K562 (cell line): ENCODE measurements around the gene SNCB.

ENCODE experiments used
- ATF3 ChIP-seq, 2 experiments: fragments of 450-650 bp in 1 of 2; sonication (generic) in 1 of 2; formaldehyde crosslinking in 1 of 2; IDR thresholded peaks in 1 of 2; conservative IDR thresholded peaks in 1 of 2; 2 replicates each; pipeline versions ENCODE4 v1.6.1 to v1.8.1; 2016 to 2023; ENCODE audit warnings: mild to moderate bottlenecking in 2 of 2, moderate library complexity in 2 of 2, inconsistent platforms in 1 of 2, missing genetic modification reagents in 1 of 2
- FOSL1 ChIP-seq: fragments of 200-800 bp; sonication (Bioruptor generic); conservative IDR thresholded peaks from 2 replicates; pipeline ENCODE4 v1.6.1; 2016; ENCODE audit warnings: missing genetic modification characterization, missing compliant biosample characterization
- HDGF ChIP-seq: fragments of 450-650 bp; IDR thresholded peaks from 2 replicates; pipeline ENCODE4 v1.6.1; 2016
- KLF13 ChIP-seq: fragments of 450-650 bp; IDR thresholded peaks from 2 replicates; pipeline ENCODE4 v1.6.1; 2016; ENCODE audit warnings: missing genetic modification characterization, low read depth, mild to moderate bottlenecking, missing compliant biosample characterization, moderate library complexity, borderline replicate concordance
- NFIC ChIP-seq: fragments of 450-650 bp; IDR thresholded peaks from 2 replicates; pipeline ENCODE4 v1.6.1; 2017; ENCODE audit warnings: mild to moderate bottlenecking, inconsistent platforms
- POLR2AphosphoS5 ChIP-seq: IDR thresholded peaks from 2 replicates; pipeline ENCODE4 v1.6.1; 2011; ENCODE audit warnings: mild to moderate bottlenecking, low read depth, low read length, moderate library complexity; ENCODE audit not compliant: control insufficient read depth, insufficient read depth
- POLR3A ChIP-seq: IDR thresholded peaks from 2 replicates; pipeline ENCODE4 v1.6.1; 2011; ENCODE audit warnings: borderline replicate concordance, mild to moderate bottlenecking, moderate library complexity; ENCODE audit not compliant: insufficient read length, insufficient read depth; ENCODE audit errors: extremely low read depth
- SMAD2 ChIP-seq: fragments of 150-350 bp; IDR thresholded peaks from 2 replicates; pipeline ENCODE4 v1.6.1; 2014; ENCODE audit warnings: low read depth, mild to moderate bottlenecking, low read length
- TARDBP ChIP-seq: fragments of 450-650 bp; IDR thresholded peaks from 2 replicates; pipeline ENCODE4 v1.6.1; 2016
- TF ChIP-seq, protein P1 (sequence below): fragments of 200-600 bp; sonication (generic); IDR thresholded peaks from one replicate; pipeline ENCODE4 v1.6.1; 2012; ENCODE audit warnings: mild to moderate bottlenecking, low read depth, low read length, inconsistent platforms
- TF ChIP-seq, protein P2 (sequence below), 3 experiments: IDR thresholded peaks in 2 of 3; conservative IDR thresholded peaks in 1 of 3; 2 replicates each; pipeline ENCODE4 v1.5.1; 2011 to 2012; ENCODE audit warnings: low read length in 3 of 3, mild to moderate bottlenecking in 3 of 3, control low read depth in 2 of 3, improper control_type of control experiment in 1 of 3, inconsistent platforms in 1 of 3, low read depth in 1 of 3, mixed read lengths in 1 of 3, moderate library complexity in 1 of 3; ENCODE audit not compliant: insufficient read depth in 2 of 3
- TF ChIP-seq, protein P3 (sequence below): sonication (generic); formaldehyde crosslinking; IDR thresholded peaks from 2 replicates; pipeline ENCODE4 v1.8.0; 2022; ENCODE audit warnings: missing genetic modification reagents, mild to moderate bottlenecking, moderate library complexity, borderline replicate concordance
- TF ChIP-seq, protein P4 (sequence below): sonication (generic); formaldehyde crosslinking; IDR thresholded peaks from 2 replicates; pipeline ENCODE4 v1.9.0; 2022; ENCODE audit warnings: mild to moderate bottlenecking, missing genetic modification reagents
- TF ChIP-seq, protein P5 (sequence below): fragments of 250-450 bp; sonication (Bioruptor Pico); IDR thresholded peaks from 2 replicates; pipeline ENCODE4 v1.4.0; 2020; ENCODE audit warnings: borderline replicate concordance

- TF ChIP-seq ATF3 (IDR thresholded peaks at IDR 0.05) (no peak), ATF3 (CRISPR knock-in tag; conservative IDR thresholded peaks at IDR 0.05) (no peak), TARDBP (no peak), SMAD2 (no peak), FOSL1 (tag) (no peak), HDGF (no peak), NFIC (no peak), POLR3A (no peak), KLF13 (no peak), POLR2AphosphoS5 (no peak)
- TF ChIP-seq, protein P1, sequence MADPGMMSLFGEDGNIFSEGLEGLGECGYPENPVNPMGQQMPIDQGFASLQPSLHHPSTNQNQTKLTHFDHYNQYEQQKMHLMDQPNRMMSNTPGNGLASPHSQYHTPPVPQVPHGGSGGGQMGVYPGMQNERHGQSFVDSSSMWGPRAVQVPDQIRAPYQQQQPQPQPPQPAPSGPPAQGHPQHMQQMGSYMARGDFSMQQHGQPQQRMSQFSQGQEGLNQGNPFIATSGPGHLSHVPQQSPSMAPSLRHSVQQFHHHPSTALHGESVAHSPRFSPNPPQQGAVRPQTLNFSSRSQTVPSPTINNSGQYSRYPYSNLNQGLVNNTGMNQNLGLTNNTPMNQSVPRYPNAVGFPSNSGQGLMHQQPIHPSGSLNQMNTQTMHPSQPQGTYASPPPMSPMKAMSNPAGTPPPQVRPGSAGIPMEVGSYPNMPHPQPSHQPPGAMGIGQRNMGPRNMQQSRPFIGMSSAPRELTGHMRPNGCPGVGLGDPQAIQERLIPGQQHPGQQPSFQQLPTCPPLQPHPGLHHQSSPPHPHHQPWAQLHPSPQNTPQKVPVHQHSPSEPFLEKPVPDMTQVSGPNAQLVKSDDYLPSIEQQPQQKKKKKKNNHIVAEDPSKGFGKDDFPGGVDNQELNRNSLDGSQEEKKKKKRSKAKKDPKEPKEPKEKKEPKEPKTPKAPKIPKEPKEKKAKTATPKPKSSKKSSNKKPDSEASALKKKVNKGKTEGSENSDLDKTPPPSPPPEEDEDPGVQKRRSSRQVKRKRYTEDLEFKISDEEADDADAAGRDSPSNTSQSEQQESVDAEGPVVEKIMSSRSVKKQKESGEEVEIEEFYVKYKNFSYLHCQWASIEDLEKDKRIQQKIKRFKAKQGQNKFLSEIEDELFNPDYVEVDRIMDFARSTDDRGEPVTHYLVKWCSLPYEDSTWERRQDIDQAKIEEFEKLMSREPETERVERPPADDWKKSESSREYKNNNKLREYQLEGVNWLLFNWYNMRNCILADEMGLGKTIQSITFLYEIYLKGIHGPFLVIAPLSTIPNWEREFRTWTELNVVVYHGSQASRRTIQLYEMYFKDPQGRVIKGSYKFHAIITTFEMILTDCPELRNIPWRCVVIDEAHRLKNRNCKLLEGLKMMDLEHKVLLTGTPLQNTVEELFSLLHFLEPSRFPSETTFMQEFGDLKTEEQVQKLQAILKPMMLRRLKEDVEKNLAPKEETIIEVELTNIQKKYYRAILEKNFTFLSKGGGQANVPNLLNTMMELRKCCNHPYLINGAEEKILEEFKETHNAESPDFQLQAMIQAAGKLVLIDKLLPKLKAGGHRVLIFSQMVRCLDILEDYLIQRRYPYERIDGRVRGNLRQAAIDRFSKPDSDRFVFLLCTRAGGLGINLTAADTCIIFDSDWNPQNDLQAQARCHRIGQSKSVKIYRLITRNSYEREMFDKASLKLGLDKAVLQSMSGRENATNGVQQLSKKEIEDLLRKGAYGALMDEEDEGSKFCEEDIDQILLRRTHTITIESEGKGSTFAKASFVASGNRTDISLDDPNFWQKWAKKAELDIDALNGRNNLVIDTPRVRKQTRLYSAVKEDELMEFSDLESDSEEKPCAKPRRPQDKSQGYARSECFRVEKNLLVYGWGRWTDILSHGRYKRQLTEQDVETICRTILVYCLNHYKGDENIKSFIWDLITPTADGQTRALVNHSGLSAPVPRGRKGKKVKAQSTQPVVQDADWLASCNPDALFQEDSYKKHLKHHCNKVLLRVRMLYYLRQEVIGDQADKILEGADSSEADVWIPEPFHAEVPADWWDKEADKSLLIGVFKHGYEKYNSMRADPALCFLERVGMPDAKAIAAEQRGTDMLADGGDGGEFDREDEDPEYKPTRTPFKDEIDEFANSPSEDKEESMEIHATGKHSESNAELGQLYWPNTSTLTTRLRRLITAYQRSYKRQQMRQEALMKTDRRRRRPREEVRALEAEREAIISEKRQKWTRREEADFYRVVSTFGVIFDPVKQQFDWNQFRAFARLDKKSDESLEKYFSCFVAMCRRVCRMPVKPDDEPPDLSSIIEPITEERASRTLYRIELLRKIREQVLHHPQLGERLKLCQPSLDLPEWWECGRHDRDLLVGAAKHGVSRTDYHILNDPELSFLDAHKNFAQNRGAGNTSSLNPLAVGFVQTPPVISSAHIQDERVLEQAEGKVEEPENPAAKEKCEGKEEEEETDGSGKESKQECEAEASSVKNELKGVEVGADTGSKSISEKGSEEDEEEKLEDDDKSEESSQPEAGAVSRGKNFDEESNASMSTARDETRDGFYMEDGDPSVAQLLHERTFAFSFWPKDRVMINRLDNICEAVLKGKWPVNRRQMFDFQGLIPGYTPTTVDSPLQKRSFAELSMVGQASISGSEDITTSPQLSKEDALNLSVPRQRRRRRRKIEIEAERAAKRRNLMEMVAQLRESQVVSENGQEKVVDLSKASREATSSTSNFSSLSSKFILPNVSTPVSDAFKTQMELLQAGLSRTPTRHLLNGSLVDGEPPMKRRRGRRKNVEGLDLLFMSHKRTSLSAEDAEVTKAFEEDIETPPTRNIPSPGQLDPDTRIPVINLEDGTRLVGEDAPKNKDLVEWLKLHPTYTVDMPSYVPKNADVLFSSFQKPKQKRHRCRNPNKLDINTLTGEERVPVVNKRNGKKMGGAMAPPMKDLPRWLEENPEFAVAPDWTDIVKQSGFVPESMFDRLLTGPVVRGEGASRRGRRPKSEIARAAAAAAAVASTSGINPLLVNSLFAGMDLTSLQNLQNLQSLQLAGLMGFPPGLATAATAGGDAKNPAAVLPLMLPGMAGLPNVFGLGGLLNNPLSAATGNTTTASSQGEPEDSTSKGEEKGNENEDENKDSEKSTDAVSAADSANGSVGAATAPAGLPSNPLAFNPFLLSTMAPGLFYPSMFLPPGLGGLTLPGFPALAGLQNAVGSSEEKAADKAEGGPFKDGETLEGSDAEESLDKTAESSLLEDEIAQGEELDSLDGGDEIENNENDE, result no peak
- TF ChIP-seq, protein P2, sequence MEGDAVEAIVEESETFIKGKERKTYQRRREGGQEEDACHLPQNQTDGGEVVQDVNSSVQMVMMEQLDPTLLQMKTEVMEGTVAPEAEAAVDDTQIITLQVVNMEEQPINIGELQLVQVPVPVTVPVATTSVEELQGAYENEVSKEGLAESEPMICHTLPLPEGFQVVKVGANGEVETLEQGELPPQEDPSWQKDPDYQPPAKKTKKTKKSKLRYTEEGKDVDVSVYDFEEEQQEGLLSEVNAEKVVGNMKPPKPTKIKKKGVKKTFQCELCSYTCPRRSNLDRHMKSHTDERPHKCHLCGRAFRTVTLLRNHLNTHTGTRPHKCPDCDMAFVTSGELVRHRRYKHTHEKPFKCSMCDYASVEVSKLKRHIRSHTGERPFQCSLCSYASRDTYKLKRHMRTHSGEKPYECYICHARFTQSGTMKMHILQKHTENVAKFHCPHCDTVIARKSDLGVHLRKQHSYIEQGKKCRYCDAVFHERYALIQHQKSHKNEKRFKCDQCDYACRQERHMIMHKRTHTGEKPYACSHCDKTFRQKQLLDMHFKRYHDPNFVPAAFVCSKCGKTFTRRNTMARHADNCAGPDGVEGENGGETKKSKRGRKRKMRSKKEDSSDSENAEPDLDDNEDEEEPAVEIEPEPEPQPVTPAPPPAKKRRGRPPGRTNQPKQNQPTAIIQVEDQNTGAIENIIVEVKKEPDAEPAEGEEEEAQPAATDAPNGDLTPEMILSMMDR (IDR thresholded peaks at IDR 0.05 in 2 of 3, conservative IDR thresholded peaks at IDR 0.05 in 1 of 3; ENCODE audit: insufficient read depth in 2 of 3, low read depth in 1 of 3, low read length in 3 of 3), result no peak
- TF ChIP-seq, protein P3, sequence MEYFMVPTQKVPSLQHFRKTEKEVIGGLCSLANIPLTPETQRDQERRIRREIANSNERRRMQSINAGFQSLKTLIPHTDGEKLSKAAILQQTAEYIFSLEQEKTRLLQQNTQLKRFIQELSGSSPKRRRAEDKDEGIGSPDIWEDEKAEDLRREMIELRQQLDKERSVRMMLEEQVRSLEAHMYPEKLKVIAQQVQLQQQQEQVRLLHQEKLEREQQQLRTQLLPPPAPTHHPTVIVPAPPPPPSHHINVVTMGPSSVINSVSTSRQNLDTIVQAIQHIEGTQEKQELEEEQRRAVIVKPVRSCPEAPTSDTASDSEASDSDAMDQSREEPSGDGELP (CRISPR knock-in tag), result no peak
- TF ChIP-seq, protein P4, sequence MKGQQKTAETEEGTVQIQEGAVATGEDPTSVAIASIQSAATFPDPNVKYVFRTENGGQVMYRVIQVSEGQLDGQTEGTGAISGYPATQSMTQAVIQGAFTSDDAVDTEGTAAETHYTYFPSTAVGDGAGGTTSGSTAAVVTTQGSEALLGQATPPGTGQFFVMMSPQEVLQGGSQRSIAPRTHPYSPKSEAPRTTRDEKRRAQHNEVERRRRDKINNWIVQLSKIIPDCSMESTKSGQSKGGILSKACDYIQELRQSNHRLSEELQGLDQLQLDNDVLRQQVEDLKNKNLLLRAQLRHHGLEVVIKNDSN (CRISPR knock-in tag), result no peak
- TF ChIP-seq, protein P5, sequence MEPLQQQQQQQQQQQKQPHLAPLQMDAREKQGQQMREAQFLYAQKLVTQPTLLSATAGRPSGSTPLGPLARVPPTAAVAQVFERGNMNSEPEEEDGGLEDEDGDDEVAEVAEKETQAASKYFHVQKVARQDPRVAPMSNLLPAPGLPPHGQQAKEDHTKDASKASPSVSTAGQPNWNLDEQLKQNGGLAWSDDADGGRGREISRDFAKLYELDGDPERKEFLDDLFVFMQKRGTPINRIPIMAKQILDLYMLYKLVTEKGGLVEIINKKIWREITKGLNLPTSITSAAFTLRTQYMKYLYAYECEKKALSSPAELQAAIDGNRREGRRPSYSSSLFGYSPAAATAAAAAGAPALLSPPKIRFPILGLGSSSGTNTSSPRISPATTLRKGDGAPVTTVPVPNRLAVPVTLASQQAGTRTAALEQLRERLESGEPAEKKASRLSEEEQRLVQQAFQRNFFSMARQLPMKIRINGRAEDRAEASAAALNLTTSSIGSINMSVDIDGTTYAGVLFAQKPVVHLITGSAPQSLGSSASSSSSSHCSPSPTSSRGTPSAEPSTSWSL (CRISPR knock-in tag), result no peak
Observed at GRCh38 chr5:176679365-176680225, 49.3 kb upstream of the SNCB start.
